ENCODE data around the gene HLA-DRB1. TPM values are rescaled to one million over a fixed set of nuclear protein-coding genes. Genes with fewer than 3 reads are reported as not detected.

Gene HLA-DRB1
- total RNA-seq, 1 donor from 2014 or later = 4.0 TPM

- DNase-seq (ENCODE audit: low read depth) = no peak
Measured at GRCh38 chr6:32576250-32576649, 13.4 kb downstream of the HLA-DRB1 start.

GRCh38 chr6:32570363-32570905 lies 19.2 kb downstream of the HLA-DRB1 start:
- TF ChIP-seq CTCF (IDR thresholded peaks at IDR 0.05; ENCODE audit: insufficient read depth, low read length, poor library complexity, severe bottlenecking) = no peak
- DNase-seq (ENCODE audit: low read depth) = no peak
- Histone ChIP-seq H3K27me3 (ENCODE audit: control insufficient read depth, insufficient read depth, low read length) (no peaks in the 10 kb centered on the region), H3K4me3 (ENCODE audit: low read depth, low read length) (no peak overlapping the region), H3K36me3 (ENCODE audit: control insufficient read depth, insufficient read depth, low read length) (no peaks in the 10 kb centered on the region)

More at GRCh38 chr6:32576250-32576649, 13.4 kb downstream of the HLA-DRB1 start:
- no peaks in the 10 kb centered on the region for H3K27me3 ChIP-seq (ENCODE audit: control insufficient read depth, insufficient read depth, low read length)
- TF ChIP-seq CTCF (IDR thresholded peaks at IDR 0.05; ENCODE audit: insufficient read depth, low read length, poor library complexity, severe bottlenecking) = no peak
- H3K36me3 ChIP-seq (ENCODE audit: control insufficient read depth, insufficient read depth, low read length) = no peaks in the 10 kb centered on the region
- no peak overlapping the region for H3K4me3 ChIP-seq (ENCODE audit: low read depth, low read length)

- Histone ChIP-seq H3K36me3 (ENCODE audit: control insufficient read depth, insufficient read depth, low read length) (no peaks in the 10 kb centered on the region), H3K27me3 (ENCODE audit: control insufficient read depth, insufficient read depth, low read length) (no peaks in the 10 kb centered on the region), H3K4me3 (ENCODE audit: low read depth, low read length) (no peak overlapping the region)
- TF ChIP-seq CTCF (IDR thresholded peaks at IDR 0.05; ENCODE audit: insufficient read depth, low read length, poor library complexity, severe bottlenecking) = no peak
- DNase-seq (ENCODE audit: low read depth) = no peak
Measured at GRCh38 chr6:32568561-32568960, 21.1 kb downstream of the HLA-DRB1 start.

GRCh38 chr6:32566957-32567356 lies 22.7 kb downstream of the HLA-DRB1 start:
- Histone ChIP-seq H3K4me3 (ENCODE audit: low read depth, low read length) (no peak overlapping the region), H3K36me3 (ENCODE audit: control insufficient read depth, insufficient read depth, low read length) (no peaks in the 10 kb centered on the region), H3K27me3 (ENCODE audit: control insufficient read depth, insufficient read depth, low read length) (no peaks in the 10 kb centered on the region)
- no peak for DNase-seq (ENCODE audit: low read depth)
- TF ChIP-seq CTCF (IDR thresholded peaks at IDR 0.05; ENCODE audit: insufficient read depth, low read length, poor library complexity, severe bottlenecking) = no peak

GRCh38 chr6:32565511-32565910 lies 24.1 kb downstream of the HLA-DRB1 start:
- TF ChIP-seq CTCF (IDR thresholded peaks at IDR 0.05; ENCODE audit: insufficient read depth, low read length, poor library complexity, severe bottlenecking) = no peak
- H3K36me3 ChIP-seq (ENCODE audit: control insufficient read depth, insufficient read depth, low read length) = no peaks in the 10 kb centered on the region
- DNase-seq (ENCODE audit: low read depth) = no peak

GRCh38 chr6:32562940-32563339 lies 26.7 kb downstream of the HLA-DRB1 start:
- Histone ChIP-seq H3K4me3 (ENCODE audit: low read depth, low read length) (no peak overlapping the region), H3K36me3 (ENCODE audit: control insufficient read depth, insufficient read depth, low read length) (no peaks in the 10 kb centered on the region), H3K27me3 (ENCODE audit: control insufficient read depth, insufficient read depth, low read length) (no peaks in the 10 kb centered on the region)
- DNase-seq (ENCODE audit: low read depth) = no peak
- TF ChIP-seq CTCF (IDR thresholded peaks at IDR 0.05; ENCODE audit: insufficient read depth, low read length, poor library complexity, severe bottlenecking) = no peak

More at GRCh38 chr6:32565511-32565910, 24.1 kb downstream of the HLA-DRB1 start:
- Histone ChIP-seq H3K4me3 (ENCODE audit: low read depth, low read length) (no peak overlapping the region), H3K27me3 (ENCODE audit: control insufficient read depth, insufficient read depth, low read length) (no peaks in the 10 kb centered on the region)

Measured in kidney epithelial cell (primary cell).